A549 (cell line): ENCODE results near the gene SNAPC5. TPM values are rescaled to one million over a fixed set of nuclear protein-coding genes. Genes with fewer than 3 reads are reported as not detected.

ENCODE experiments used
- ATAC-seq, 2 experiments: fragments of 200-7000 bp in 1 of 2; fragments of >200 bp in 1 of 2; cut with Nextera tagmentation in 1 of 2; cut with Tn5 transposase in 1 of 2; 3 replicates each; pipeline versions ENCODE4 v1.8.0 to v1.9.1; 2018 to 2020; ENCODE audit warnings: mild to moderate bottlenecking in 1 of 2, moderate library complexity in 1 of 2
- CTCF ChIA-PET: fragments of 300-600 bp; sonication (Branson Sonifier 250); formaldehyde crosslinking; extraction: SDS; loops from one replicate; lab custom pipeline; 2021; ENCODE audit warnings: antibody characterized with exemption, inconsistent platforms; lab: Yijun Ruan, JAX
- POLR2A ChIA-PET: fragments of 350-600 bp; formaldehyde crosslinking; extraction: SDS; loops from one replicate; lab custom pipeline; 2021; ENCODE audit warnings: antibody characterized with exemption, inconsistent platforms; lab: Yijun Ruan, JAX
- DNase-seq, 2 experiments: peaks; one replicate each; pipeline versions ENCODE4 v3.0.0 to v3.0.0-alpha.2; 2011 to 2016; ENCODE audit warnings: low read depth in 1 of 2, low spot score in 1 of 2
- FAIRE-seq: peaks from 2 replicates; lab custom pipeline; 2011; peaks lifted over from hg19 to GRCh38; lab: Jason Lieb, UNC
- H3K27ac ChIP-seq, 2 experiments: fragments of >200 bp; sonication (Bioruptor Twin); formaldehyde crosslinking; 3 replicates each; pipeline ENCODE4 v1.5.1; 2016 to 2017
- H3K4me1 ChIP-seq: fragments of >200 bp; sonication (Bioruptor Twin); formaldehyde crosslinking; 3 replicates; pipeline ENCODE4 v1.6.1; 2016
- H3K4me2 ChIP-seq: fragments of >200 bp; sonication (Bioruptor Twin); formaldehyde crosslinking; 3 replicates; pipeline ENCODE4 v1.6.1; 2016
- H3K4me3 ChIP-seq: fragments of >200 bp; sonication (Bioruptor Twin); formaldehyde crosslinking; 3 replicates; pipeline ENCODE4 v1.5.1; 2016
- H3K9me3 ChIP-seq: fragments of >200 bp; sonication (Bioruptor Twin); formaldehyde crosslinking; 3 replicates; pipeline ENCODE4 v1.6.1; 2016
- CBX8 ChIP-seq: fragments of 200-600 bp; sonication (generic); IDR thresholded peaks from 2 replicates; pipeline ENCODE4 v1.6.1; 2016
- CHD2 ChIP-seq: fragments of 150-350 bp; IDR thresholded peaks from 2 replicates; pipeline ENCODE4 v1.6.1; 2014; ENCODE audit warnings: low read length; ENCODE audit not compliant: partially characterized antibody
- CHD4 ChIP-seq: fragments of 200-600 bp; sonication (generic); IDR thresholded peaks from 2 replicates; pipeline ENCODE4 v1.6.1; 2016; ENCODE audit warnings: antibody characterized with exemption, mild to moderate bottlenecking, borderline replicate concordance
- EHMT2 ChIP-seq: fragments of 200-600 bp; sonication (generic); IDR thresholded peaks from 2 replicates; pipeline ENCODE4 v1.6.1; 2016; ENCODE audit warnings: antibody characterized with exemption, low read depth, mild to moderate bottlenecking, moderate library complexity
- ESRRA ChIP-seq: fragments of 150-350 bp; IDR thresholded peaks from 2 replicates; pipeline ENCODE4 v1.6.1; 2014; ENCODE audit warnings: mild to moderate bottlenecking, low read length, borderline replicate concordance
- FOSB ChIP-seq: fragments of 250-450 bp; sonication (Bioruptor Pico); IDR thresholded peaks from 2 replicates; pipeline ENCODE4 v1.5.0; 2020; ENCODE audit warnings: mild to moderate bottlenecking, moderate library complexity
- FOSL2 ChIP-seq, 2 experiments: fragments of 450-650 bp in 1 of 2; fragments of >200 bp in 1 of 2; sonication (Bioruptor Twin) in 1 of 2; formaldehyde crosslinking; IDR thresholded peaks; 2 replicates each; pipeline versions ENCODE4 v1.5.0 to v1.6.1; 2016 to 2020; ENCODE audit warnings: mild to moderate bottlenecking in 1 of 2, moderate library complexity in 1 of 2
- HDAC2 ChIP-seq: fragments of 200-600 bp; sonication (generic); IDR thresholded peaks from 2 replicates; pipeline ENCODE4 v1.6.1; 2016
- HEYL ChIP-seq: fragments of 250-450 bp; sonication (Bioruptor Pico); IDR thresholded peaks from 2 replicates; pipeline ENCODE4 v1.8.0; 2021; ENCODE audit warnings: mild to moderate bottlenecking, moderate library complexity
- MAFK ChIP-seq: fragments of 450-650 bp; IDR thresholded peaks from 2 replicates; pipeline ENCODE4 v1.6.1; 2014; ENCODE audit not compliant: partially characterized antibody
- MYC ChIP-seq: IDR thresholded peaks from 2 replicates; pipeline ENCODE4 v1.6.1; 2012; ENCODE audit warnings: mild to moderate bottlenecking, inconsistent platforms, low read length, improper control_type of control experiment, borderline replicate concordance
- NFE2L2 ChIP-seq: fragments of 150-350 bp; conservative IDR thresholded peaks from 2 replicates; pipeline ENCODE4 v1.6.1; 2014; ENCODE audit warnings: low read length
- PHF8 ChIP-seq: fragments of 200-600 bp; sonication (generic); IDR thresholded peaks from 2 replicates; pipeline ENCODE4 v1.6.1; 2016; ENCODE audit warnings: low read depth, mild to moderate bottlenecking, antibody characterized with exemption, moderate library complexity, borderline replicate concordance
- POLR2AphosphoS2 ChIP-seq: conservative IDR thresholded peaks from 2 replicates; pipeline ENCODE4 v1.6.1; 2012; ENCODE audit warnings: low read length, improper control_type of control experiment, inconsistent platforms
- RNF2 ChIP-seq: fragments of 200-600 bp; sonication (generic); IDR thresholded peaks from 2 replicates; pipeline ENCODE4 v1.6.1; 2016; ENCODE audit warnings: low read depth, mild to moderate bottlenecking, antibody characterized with exemption, moderate library complexity, borderline replicate concordance
- SMC3 ChIP-seq: fragments of >200 bp; sonication (Bioruptor Twin); formaldehyde crosslinking; IDR thresholded peaks from 3 replicates; pipeline ENCODE4 v1.6.1; 2018; ENCODE audit warnings: inconsistent platforms
- SREBF2 ChIP-seq: fragments of 450-650 bp; IDR thresholded peaks from 2 replicates; pipeline ENCODE4 v1.6.1; 2014; ENCODE audit warnings: mild to moderate bottlenecking, moderate library complexity
- TP53 ChIP-seq: fragments of 250-450 bp; sonication (Bioruptor Pico); IDR thresholded peaks from 2 replicates; pipeline ENCODE4 v1.5.0; 2021; ENCODE audit warnings: mild to moderate bottlenecking, moderate library complexity
- ZFP36 ChIP-seq: fragments of 450-650 bp; IDR thresholded peaks from 2 replicates; pipeline ENCODE4 v1.6.1; 2014; ENCODE audit warnings: borderline replicate concordance; ENCODE audit not compliant: partially characterized antibody
- WGBS: methylation state at CpG from one replicate; pipeline ENCODE4 v1.1.6; 2017; ENCODE audit errors: missing lambda C conversion rate; 5-methylcytosine and 5-hydroxymethylcytosine counted together
- polyA plus RNA-seq, 4 experiments: library from polyadenylated mRNA; depleted of rRNA in 3 of 4; stranded (reverse); fragments of >200 nt; fragmentation: RNase III in 1 of 4; extraction: RNeasy Plus Mini Kit Qiagen cat#74134 plus additional on column Dnase treatment in 1 of 4; gene quantifications; 2 replicates in 3 of 4; 3 replicates in 1 of 4; pipeline ENCODE4 v1.2.3, GENCODE V29; 2011 to 2017
- TF ChIP-seq, protein P1 (sequence below): fragments of >200 bp; sonication (Bioruptor Twin); formaldehyde crosslinking; IDR thresholded peaks from 3 replicates; pipeline ENCODE4 v1.6.1; 2016
- TF ChIP-seq, protein P2 (sequence below): IDR thresholded peaks from 2 replicates; pipeline ENCODE4 v1.6.1; 2012; ENCODE audit warnings: low read depth, borderline replicate concordance
- TF ChIP-seq, protein P3 (sequence below): fragments of 200-600 bp; sonication (generic); IDR thresholded peaks from 2 replicates; pipeline ENCODE4 v1.6.1; 2016; ENCODE audit warnings: antibody characterized with exemption, mild to moderate bottlenecking, moderate library complexity
- TF ChIP-seq, protein P4 (sequence below): fragments of 450-650 bp; IDR thresholded peaks from 2 replicates; pipeline ENCODE4 v1.6.1; 2014; ENCODE audit warnings: antibody characterized with exemption

The SNAPC5 gene
- polyA plus RNA-seq, 2 of the 4 experiments (the other 2 are of a cell fraction): 80.9 to 84.9 TPM

DNA sequence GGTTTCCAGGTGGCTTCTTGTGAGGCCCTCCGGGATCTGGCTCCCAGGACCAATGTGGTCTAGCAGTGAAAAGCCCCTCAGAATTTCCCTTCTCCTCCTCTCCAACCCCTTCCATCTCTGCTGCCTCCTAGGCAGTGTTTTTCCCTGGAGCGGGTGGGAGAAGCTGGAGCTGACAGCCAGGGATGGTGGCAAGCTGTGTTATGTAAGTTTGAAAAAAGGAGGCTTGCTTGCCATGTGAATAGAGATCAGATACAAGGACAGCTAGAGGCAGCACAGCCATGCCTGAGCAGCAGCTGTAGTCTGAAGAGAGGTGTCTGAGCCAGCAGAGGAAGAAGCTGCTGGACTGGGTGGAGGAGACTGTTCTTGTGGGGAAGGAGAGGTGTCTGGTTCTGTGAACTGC is 20.6 kb downstream of the SNAPC5 start:
- Histone ChIP-seq H3K27ac (no peak overlapping the region), H3K9me3 (no peaks in the 10 kb centered on the region), H3K4me1 (peaks cover 13% of the 10 kb centered on the region), H3K4me3 (no peak overlapping the region)
- WGBS: 89% methylated on average over 2 of the region's 2 CpGs
- FAIRE-seq (no peak), DNase-seq (no peak)
- CTCF ChIA-PET: interaction anchor here (1.6 kb wide), 1 partner anchor 20 kb away, joined by 5 read pairs; the partner anchor contains the start of gene SNAPC5
- TF ChIP-seq, protein P1, sequence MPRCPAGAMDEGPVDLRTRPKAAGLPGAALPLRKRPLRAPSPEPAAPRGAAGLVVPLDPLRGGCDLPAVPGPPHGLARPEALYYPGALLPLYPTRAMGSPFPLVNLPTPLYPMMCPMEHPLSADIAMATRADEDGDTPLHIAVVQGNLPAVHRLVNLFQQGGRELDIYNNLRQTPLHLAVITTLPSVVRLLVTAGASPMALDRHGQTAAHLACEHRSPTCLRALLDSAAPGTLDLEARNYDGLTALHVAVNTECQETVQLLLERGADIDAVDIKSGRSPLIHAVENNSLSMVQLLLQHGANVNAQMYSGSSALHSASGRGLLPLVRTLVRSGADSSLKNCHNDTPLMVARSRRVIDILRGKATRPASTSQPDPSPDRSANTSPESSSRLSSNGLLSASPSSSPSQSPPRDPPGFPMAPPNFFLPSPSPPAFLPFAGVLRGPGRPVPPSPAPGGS: no peak
- no peak for TF ChIP-seq SMC3
- TF ChIP-seq, protein P2, sequence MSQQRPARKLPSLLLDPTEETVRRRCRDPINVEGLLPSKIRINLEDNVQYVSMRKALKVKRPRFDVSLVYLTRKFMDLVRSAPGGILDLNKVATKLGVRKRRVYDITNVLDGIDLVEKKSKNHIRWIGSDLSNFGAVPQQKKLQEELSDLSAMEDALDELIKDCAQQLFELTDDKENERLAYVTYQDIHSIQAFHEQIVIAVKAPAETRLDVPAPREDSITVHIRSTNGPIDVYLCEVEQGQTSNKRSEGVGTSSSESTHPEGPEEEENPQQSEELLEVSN: no peak
- TF ChIP-seq PHF8: no peak
- no peak for TF ChIP-seq TP53
- TF ChIP-seq CHD2: no peak
- no peak for TF ChIP-seq CBX8
- no peak for TF ChIP-seq POLR2AphosphoS2
- TF ChIP-seq, protein P3, sequence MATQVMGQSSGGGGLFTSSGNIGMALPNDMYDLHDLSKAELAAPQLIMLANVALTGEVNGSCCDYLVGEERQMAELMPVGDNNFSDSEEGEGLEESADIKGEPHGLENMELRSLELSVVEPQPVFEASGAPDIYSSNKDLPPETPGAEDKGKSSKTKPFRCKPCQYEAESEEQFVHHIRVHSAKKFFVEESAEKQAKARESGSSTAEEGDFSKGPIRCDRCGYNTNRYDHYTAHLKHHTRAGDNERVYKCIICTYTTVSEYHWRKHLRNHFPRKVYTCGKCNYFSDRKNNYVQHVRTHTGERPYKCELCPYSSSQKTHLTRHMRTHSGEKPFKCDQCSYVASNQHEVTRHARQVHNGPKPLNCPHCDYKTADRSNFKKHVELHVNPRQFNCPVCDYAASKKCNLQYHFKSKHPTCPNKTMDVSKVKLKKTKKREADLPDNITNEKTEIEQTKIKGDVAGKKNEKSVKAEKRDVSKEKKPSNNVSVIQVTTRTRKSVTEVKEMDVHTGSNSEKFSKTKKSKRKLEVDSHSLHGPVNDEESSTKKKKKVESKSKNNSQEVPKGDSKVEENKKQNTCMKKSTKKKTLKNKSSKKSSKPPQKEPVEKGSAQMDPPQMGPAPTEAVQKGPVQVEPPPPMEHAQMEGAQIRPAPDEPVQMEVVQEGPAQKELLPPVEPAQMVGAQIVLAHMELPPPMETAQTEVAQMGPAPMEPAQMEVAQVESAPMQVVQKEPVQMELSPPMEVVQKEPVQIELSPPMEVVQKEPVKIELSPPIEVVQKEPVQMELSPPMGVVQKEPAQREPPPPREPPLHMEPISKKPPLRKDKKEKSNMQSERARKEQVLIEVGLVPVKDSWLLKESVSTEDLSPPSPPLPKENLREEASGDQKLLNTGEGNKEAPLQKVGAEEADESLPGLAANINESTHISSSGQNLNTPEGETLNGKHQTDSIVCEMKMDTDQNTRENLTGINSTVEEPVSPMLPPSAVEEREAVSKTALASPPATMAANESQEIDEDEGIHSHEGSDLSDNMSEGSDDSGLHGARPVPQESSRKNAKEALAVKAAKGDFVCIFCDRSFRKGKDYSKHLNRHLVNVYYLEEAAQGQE: no peak
- TF ChIP-seq RNF2: no peak
- TF ChIP-seq, all 56 proteins: peak for 0
- ATAC-seq: no peak
- no peak overlapping the region for H3K4me2 ChIP-seq
- POLR2A ChIA-PET: no interaction called here

DNA sequence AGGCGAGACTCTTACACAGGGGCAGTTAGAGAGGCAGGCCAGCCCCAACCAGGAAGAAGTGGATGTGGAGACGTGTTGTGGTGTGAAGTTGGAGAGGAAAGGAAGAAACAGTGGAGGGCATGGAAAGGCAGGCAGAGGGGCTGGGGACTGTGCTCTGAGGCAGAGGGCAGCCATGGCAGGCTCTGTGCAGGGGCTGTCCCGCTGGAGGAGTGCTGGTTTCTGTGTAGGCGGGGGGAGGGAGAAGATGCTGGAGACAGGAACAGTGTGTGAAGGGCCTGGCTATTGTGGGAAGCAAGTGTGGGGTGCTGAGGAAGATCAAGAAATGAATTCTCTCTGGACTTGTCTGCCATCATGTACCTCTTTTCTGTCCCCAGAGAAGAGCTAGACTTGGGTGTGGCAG is 21.0 kb downstream of the SNAPC5 start:
- H3K4me1 ChIP-seq: peaks cover 14% of the 10 kb centered on the region
- DNase-seq (no peak), FAIRE-seq (no peak), ATAC-seq (0 out of 6 replicates have a peak, but pooled peaks have one; percentile 12 to 20)
- no peak overlapping the region for H3K4me3 ChIP-seq
- no peak overlapping the region for H3K4me2 ChIP-seq
- no peaks in the 10 kb centered on the region for H3K9me3 ChIP-seq
- TF ChIP-seq SMC3 (no peak), CHD2 (no peak), ZFP36 (no peak), HDAC2 (no peak), EHMT2 (no peak), POLR2AphosphoS2 (no peak), HEYL (CRISPR knock-in tag) (no peak), NFE2L2 (no peak), ESRRA (no peak), MAFK (no peak), CBX8 (no peak), MYC (no peak), SREBF2 (no peak), CHD4 (no peak), FOSL2 (IDR thresholded peaks at IDR 0.05) (no peak), FOSL2 (CRISPR knock-in tag; IDR thresholded peaks at IDR 0.05) (no peak), FOSB (CRISPR knock-in tag) (no peak)
- TF ChIP-seq, protein P4, sequence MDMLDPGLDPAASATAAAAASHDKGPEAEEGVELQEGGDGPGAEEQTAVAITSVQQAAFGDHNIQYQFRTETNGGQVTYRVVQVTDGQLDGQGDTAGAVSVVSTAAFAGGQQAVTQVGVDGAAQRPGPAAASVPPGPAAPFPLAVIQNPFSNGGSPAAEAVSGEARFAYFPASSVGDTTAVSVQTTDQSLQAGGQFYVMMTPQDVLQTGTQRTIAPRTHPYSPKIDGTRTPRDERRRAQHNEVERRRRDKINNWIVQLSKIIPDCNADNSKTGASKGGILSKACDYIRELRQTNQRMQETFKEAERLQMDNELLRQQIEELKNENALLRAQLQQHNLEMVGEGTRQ: no peak
- 82% methylated on average over 4 of the region's 4 CpGs for WGBS
- CTCF ChIA-PET: interaction anchor here (1.6 kb wide), 1 partner anchor 21 kb away, joined by 5 read pairs; the partner anchor contains the start of gene SNAPC5
- POLR2A ChIA-PET: no interaction called here
- no peak overlapping the region for H3K27ac ChIP-seq
